DMS79 treated with DMSO at 0.1 percent for 48 hours (cell line): ENCODE results near the gene NISCH.
A peak's percentile ranks its signal among the peaks of the same experiment; 100 is the strongest.

ENCODE experiments used
- DNase-seq: peaks from one replicate; lab custom pipeline; 2025; lab: John Stamatoyannopoulos, UW

NISCH gene

DNA sequence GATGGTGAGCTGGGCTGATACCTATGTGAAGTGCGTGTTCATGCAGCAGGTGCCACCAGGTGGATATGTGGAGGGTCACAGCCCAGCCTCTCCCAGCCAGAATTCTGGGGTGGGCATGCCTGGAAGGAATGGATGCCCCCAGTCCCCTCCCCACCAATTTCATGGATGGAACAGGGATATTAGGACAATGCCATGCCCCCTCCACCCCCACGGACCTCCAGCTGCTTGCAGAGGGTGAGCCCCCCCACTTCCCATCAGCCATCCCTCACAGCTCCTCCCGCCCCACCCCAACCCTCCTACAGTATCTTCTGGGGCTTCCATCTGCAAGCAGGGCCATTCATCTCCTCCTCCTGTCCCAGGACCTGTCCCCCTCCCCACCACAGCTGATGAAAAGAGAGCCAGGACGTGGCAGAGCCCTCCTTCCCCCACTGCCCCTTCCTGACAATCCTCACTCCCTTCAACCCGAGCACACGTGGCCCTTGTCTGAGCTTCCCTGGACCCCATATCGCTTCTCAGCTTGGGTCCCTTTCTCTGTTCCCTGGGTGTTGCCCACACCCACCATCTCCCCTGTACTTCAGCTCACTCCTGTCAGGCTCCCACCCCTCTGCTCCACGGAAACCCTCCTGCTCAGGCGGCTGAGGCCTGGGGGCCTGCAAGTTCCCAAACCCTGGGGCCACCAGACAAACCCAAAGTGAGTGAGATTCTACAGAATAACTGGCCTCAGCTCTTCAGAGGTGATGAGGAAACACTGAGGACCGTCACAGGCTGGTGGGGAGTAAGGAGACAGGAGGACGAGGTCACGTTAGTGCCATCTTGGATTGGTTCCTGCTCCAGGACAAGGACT, 7.7 kb upstream of the NISCH start:
- DNase-seq, result no peak

DNA sequence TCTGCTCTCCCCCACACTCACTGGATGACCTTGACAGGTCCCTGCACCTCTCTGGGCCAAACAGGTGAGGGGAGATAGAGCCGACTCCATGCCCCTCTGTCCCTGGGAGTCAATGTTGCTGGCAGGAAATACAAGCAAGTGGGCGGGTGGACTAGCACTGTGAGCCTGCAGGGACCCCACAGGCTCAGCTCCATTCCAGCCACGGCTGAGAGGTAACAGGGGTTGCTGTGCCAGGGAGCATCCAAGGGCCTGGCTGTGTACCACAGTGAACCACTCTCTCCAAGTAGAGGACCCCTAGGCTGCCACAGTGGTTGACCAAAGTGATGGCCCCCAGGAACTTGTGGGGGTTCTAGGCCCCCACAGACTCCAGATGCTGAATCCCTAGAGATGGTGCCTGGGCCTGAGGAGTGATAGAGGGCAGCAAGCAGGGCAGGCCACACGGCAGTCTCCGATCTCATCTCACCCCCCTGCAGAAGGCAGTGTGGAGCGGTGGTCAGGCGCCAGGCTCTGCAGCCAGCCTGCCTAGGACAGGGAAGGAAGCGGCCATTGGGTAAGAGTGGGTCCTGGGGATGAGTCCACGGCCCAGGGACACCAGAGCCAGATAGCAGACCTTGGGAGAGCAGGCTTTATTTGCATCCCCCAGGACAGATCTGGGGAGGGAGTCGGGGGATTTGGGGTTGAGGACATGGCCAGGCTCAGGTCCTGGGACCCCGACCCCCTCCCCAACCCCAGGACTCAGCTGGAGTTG, 4.7 kb upstream of the NISCH start:
- DNase-seq, result no peak

DNA sequence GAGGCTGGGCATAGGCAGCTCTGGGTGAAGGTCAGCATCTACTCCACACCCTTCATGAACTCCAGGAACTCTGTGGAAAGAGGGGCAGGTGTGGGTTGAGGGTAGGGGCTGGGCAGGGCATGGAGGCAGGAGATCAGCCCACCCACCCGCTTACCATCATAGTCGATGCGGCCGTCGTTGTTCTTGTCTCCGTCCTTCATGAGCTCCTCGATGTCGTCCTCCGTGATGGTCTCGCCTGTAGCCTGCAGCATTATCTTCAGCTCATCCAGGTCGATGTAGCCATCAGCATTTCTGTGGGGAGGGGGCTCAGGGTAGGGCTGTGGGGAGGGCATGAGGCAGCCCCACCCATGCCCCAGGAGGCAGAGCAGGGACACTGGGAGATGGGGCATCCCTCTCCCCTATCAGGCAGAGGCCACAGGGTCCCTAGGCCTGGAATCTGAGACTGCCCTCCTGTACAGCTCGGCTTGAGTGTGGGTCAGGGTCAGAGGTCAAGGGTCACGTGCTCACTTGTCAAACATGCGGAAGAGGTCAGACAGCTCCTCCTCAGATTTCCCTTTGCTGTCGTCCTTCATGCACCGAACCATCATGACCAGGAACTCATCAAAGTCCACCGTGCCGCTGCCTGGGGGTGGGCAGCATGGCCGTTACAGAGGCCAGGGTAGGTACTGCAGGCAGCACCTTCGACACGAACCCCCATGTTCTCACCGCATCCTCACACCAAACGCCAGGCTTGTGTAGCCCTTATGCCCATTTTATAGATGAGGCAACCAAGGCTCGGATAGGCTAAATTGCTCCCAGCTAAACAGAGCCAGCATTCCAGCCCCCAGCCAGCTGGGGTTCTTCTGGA, 3.9 kb upstream of the NISCH start:
- no peak for DNase-seq

DNA sequence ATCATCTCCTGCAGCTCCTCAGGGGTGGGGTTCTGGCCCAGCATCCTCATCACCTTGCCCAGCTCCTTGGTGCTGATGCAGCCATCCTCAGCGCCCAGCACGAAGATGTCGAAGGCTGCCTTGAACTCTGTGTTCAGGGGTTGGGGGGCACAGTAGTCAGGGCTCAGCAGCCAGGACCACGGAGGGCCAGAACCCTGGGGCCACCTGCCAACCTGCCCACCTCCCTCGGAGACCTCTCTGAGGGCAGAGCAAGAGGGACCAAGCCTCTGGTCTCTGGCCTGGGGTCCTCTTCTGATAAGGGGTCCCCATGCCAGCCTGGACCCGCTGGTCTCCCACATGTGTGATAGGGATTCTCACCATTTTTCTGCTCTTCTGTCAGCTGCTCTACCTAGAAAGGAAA, 3.3 kb upstream of the NISCH start:
- no peak for DNase-seq

DNA sequence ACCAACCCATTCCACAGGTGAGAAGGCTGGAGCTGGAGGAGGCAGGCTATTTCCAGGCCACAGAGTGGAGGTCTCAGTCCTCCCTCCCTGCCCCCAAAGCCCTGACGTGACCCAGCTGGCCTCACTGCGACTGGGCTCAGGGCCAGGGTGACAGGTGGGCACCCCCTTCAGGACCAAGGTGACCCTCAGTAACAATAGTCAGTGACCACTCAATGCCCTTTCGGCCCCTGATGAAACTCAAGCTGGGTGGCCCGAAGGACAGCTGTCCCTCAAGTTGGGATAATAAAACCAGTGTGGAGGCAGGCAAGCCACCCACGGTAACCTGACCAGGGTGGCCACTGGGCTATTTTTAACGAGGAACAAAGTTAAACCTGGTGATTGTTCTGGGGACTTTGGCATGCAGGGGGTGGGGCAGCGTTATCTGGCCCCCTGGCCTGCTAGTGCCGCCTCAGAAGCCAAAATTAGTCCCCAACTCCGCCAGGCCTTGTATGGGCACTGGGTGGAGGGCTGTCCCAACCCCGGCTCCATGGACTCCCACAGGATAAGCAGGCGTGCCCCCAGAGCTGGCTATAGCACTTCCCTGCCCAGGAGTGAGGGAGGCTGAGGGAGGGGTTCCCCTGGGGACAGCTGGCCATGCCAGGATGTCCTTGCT, 2.7 kb upstream of the NISCH start:
- no peak for DNase-seq

DNA sequence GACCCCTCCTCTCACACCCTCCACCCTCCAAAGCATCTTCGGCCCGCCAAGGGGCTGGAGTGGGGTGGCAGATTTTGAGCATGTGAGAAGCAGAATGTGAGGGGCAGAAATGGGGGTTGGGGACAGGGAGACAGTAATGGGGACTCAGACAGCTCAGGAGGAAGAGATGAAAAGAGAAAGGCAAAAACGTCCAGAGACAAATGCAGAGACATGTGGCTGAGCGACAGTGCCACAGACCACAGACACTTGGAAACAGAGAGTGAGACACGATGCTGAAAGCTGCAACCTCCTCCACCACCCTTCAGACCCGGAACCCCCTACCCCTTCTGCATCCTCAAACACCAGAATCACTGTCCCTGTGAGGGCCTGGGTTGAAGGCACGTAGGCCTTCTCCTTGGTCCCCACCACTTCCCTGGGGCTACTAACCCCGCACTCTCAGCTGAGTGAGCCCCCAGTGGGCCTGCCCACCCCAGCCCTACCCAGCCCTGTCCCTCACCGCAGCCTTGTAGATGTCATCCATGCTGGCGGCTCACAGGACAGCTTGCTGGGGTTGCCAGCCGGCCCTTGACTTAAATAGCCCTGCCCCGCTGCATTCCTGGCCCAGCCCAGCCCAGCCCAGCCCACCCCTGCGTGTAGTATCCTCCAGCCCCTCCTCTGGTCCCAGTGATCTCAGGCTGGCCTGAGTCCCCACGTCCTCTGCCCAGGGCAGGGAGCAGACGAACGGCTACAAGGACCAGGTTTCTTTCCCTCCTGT, 1.7 kb upstream of the NISCH start, which contains the start of gene TNNC1:
Gene TNNC1, minus strand, starts transcription at position 546 of the 754 bp plus-strand sequence. Its CDS starts 26 bp downstream, at position 520.
- DNase-seq, result no peak

DNA sequence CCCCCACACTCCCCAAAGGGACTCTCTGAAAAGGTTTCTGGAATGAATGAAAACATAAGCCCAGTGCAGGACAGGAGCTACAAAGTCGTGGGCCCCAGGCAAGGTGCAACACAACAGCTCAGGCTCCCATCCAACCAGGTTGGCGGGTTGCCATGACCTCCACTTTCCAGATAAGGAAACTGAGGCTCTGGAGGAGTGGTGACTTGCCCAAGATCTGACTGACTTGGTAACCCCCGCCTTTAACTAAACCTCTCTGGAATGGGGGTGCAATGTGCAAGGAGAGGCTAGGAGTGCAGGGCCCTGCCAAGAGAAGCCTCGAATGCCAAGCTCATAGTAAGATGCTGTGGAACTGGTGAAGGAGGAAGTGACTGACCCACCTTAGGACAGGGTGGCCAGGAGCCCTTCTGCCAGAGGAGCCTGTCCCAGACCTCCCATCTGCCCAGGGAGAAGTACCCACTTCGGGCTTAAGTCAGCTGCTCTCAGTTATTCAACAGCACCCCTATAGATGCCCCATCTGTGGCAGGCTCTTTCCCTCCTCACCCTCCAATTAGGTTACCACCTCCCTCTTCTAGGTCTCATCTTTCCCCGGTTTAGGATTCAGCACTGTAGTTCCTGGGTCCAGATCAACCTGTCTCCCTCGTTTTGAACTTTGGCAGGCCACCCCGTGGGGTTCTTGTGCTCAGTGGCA, 1.0 kb upstream of the NISCH start:
- no peak for DNase-seq

DNA sequence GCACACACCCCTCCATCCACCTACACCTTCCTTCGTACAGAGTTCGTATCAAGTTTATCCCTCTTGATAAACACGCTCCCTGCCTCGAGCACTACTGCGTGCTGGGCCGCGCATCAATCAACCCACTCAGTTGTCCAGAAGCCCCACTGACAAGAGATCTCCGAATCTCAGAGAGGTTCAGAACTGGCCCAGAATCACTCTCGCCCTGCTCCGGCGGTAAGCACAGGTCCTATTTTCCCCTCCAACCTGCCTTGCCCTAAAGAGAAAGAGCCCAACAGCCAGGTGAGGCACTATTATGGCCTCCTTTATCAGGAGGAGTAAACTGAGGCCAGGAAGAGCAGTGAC, 494 bp upstream of the NISCH start:
- no peak for DNase-seq

DNA sequence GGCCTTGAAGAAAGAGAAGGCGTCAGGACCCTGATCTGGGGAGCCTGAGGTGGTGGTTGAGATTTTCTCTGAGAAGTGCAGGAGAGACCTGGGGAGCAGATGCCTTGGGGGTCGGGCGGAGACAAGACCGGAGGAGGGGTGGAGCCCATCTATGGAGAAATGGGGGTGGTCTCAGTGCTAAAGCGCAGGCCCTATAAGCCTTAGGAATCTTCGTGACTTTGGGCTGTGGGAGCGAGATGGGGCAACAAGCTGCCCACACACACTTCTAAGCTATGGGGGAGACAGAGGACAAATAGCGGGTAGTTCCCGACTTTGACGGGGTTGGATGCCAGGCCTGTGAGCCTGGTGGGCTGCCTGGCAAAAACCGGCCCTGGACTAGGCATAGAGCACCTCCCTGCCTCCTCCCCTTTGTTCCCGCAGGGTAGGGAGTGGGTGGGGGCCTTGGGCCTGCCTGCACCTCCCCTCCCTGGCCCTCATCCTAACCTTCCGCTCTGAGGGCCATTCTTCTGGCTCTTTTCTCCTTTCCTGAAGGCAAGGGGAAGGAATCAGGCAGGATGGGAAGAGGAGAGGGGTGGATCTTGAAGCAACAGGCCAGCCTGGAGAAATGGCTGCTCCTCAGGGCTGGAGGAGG, 880 bp downstream of the NISCH start:
- peak; percentile 3 for DNase-seq

DNA sequence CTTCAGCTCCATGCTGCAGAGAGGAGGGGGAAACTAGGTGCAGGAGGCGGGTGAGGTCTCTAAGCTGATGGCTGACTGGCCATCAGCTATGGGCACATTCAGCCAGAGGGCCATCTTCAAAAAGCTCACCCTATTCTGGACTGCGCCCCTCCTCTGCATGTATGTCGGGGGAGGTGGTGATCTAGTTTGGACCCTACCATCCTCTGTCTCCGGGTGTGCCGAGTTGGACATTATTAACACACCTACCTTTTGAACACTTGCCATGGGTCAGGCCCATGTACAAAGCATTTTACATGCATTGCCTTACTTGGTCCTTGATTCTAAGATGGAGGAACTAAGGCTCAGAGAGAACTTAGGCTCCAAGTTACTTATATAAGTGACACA, 1.4 kb downstream of the NISCH start:
- DNase-seq, result no peak

DNA sequence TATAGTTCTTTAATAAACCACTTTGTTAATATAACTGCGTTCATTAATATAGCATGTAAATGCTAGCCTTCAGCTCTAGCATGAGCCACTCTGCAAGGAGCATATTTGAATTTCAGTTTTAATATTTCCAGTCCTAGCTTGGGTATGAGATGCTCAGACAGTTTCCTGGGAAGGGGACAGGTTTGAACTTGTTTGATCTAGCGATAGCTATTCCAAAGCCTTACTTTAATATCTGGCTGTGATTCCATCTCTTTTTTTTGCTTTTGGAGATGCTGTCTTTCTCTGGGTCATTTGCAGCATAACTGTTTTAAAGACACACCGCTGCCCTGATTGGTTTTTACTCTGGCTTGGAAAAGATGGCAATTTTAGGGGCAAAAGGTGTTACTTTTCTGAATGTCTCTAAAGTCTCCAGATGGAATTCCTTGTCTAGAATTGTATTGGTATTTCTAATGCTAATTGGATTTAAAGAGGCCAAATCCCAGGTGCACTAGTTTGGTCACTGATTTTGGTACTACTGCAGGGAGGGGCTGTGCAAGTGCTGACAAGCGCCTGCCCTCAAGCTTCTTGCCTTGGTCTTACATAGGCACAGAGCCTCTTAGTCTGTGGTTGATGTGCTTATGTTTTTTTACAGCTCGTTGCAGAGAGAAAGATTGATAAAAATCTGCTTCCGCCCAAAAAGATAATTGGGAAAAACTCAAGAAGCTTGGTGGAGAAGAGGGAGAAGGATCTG, 2.8 kb downstream of the NISCH start:
- no peak for DNase-seq

DNA sequence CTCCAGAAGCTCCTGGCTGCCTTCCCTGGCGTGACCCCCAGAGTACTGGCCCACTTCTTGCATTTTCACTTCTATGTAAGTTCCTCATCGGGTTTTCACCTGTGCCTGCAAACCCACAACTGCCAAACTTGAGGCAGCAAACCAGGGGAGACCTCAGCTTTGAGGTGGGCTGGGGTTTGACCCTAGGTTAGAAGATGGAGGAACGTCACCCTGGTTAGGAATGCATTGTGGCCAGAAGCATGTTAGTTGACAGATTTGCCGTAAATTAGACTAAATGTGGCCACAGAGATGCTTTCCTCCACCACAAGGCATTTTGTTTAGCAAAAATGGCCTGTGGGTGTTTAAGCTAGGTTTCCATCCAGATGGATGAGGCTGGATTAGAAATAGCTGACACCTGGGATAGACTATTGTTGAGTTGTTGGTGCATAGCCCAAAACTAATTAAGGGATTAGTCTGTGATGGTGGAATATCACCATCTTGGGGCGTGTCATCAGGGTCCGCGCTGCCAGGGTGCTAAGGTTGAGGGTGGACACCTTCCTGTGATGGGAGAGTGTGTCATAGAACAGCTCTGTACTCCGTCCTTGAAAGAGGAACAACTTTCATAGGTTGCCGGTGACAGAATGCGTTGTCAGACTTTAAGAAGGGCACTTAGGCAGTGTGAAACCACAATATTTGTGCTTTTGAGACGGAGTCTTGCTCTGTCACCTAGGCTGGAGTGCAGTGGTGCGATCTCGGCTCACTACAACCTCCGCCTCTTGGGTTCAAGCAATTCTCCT, 3.6 kb downstream of the NISCH start:
- no peak for DNase-seq

DNA sequence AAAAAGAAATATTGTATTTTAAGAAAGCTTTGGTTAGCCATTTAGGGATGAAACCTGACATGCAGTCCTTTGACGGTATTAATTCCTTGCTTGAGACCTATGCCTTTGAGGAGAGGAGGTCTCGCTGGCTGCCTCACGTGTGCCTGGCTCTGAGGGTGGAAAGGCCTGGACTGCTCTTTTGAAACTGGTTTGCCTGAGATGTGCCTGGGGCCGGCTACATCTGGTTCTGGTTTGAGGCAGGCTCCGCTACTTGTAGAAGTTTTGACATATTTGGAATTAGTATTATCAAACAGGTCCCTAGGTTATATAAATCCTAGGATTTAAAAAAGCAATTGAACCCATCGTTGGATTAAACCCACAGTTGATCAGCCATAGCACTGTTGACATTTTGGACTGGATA, 6.5 kb downstream of the NISCH start:
- DNase-seq, result no peak

DNA sequence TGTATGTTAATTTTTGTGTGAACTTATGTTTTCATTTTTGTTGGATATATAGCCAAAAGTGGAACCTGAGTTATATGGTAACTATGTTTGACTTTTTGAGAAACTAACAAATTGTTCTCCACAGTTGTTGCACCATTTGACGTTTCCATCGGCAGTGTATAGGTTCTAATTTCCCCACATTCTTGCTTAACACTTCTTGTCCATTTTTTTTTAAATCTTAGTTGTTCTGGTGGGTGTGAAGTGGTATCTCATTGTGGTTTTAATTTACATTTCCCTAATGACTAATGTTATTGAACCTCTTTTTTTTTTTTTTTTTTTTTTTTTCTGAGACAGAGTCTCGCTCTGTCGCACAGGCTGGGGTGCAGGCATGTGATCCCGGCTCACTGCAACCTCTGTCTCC, 8.0 kb downstream of the NISCH start:
- no peak for DNase-seq

DNA sequence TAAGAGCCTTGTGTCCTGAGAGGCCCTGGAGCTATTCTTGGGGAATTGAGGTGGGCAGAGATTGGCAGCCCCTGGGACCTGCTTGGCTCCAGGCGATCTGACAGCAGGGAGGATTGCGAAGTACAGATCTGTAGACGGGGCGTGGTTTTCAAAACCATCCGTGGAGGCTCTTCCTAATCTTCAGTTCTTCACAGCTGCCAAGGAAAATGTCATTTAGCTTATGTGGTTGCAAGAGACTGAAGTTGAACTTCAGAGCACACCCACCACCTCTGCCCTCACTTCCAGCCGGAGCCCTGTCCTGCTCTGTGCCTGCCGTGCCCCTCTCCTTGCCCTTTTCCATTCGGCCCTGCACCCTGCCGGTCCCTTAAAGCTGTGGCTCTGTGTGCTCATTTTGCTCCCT, 12.9 kb downstream of the NISCH start:
- no peak for DNase-seq

DNA sequence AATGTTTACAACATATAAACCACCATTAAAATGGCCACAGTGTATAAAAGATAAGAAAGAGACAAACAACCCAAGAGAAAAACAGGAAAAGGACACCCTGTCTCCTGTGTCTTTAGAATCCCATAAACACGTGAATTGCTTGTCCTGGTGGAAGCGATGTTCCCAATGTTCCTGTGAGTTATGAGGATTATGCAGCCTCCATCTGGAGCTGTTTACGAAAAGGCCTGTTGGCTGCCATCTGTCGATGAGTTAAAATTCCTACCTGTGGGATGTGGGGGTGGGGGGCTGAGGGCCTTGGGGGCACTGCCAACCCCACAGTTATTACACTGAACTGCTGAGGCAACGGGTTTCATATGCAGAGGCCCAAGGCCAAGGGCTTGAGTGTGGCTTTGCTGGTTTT, 13.6 kb downstream of the NISCH start:
- DNase-seq, result no peak

DNA sequence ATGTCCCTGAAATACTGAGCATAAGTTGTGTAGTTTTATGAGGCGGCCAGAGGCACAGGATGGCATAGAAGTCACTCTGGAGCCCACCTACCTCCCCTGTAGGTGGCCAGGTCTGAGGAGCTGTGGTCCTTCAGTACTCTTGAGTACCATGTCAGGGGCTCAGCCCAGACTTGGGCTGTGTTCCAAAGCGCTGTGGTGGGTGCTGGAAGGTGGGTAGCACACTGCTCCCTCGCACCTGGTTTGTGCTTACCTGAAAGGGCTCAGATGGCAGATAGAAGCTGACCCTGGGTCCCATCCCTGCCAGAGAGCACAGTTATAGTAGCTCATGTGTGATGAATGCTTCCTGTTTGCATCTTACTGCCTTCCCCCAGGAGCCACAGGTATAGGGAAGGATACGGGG, 15.5 kb downstream of the NISCH start:
- DNase-seq, result no peak

DNA sequence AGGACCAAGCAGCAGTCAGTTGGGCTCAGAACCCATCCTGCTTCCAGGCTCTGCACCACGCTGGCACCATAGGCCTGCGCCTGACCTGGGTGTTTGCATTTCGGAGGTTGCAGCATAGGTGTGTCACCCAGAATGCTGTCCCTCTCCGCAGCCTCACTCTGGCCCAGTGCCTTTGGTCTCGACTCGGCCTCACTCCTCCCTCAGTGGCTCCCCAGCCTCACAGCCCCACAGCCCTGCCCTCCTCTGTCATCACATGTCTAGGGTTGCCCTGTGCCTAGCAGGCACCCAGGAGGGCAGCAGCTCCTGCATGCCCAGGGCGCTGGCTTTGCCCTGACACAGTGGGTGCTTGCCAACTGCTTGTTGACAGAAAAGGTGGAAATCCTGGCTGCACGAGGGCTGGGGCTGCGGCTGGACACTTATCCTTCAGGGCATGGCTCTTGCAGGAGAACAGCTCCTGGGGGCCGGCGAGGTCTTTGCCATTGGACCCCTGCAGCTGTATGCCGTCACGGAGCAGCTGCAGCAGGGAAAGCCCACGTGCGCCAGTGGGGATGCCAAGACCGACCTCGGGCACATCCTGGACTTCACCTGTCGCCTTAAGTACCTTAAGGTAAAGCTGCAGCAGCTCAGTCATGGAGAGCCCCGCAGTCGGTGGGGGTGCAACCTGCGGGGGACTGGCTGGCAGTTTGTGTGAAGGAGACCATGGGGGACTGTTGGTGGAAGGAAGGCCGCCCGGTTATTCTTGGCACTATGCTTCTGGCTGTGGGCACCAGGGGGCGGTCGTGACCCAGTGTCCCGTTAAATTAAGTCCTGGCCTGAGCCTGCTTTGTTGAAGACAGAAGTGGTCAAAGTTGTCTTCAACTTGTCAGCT, 16.2 kb downstream of the NISCH start:
- DNase-seq, result no peak
